ENCODE results near the gene PRTG.

The PRTG gene

DNA sequence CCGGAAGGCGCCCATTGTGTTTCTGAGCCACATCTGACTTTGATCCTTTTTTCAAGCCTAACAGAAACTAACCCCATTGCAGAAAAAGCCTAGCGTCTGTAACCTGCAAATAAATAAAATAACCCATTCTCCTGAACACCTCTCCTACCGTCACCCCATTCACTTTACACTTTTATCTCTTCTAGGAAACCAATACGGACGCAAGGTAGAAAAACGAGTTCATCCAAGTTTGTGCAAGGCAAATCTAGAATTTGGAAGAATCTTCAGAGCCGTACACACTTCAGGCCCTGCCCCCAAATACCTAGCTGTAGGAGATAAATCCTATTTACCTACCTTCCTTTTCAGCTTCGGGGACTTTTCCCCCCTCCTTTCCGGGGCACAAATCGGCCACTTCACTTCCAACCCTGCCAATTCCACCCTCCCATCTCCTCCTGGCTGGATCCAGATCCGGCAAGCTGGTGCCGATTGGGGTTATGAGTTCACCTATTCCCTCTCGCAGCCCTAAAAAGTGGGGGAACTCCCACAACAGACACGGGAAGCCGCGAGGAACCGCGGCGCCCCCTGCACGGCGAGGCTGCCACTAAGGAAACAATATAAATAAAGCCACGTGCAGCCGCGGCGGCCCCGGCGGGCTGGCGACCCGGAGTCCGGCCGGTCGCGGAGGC is 987 bp downstream of the PRTG start (continued):
- TF ChIP-seq, protein P1, sequence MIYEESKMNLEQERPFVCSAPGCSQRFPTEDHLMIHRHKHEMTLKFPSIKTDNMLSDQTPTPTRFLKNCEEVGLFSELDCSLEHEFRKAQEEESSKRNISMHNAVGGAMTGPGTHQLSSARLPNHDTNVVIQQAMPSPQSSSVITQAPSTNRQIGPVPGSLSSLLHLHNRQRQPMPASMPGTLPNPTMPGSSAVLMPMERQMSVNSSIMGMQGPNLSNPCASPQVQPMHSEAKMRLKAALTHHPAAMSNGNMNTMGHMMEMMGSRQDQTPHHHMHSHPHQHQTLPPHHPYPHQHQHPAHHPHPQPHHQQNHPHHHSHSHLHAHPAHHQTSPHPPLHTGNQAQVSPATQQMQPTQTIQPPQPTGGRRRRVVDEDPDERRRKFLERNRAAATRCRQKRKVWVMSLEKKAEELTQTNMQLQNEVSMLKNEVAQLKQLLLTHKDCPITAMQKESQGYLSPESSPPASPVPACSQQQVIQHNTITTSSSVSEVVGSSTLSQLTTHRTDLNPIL (CRISPR knock-in tag; IDR thresholded peaks at IDR 0.05; ENCODE audit: low read depth): no peak
- no peak for TF ChIP-seq OSR1 (CRISPR knock-in tag; IDR thresholded peaks at IDR 0.05)
- no peak for TF ChIP-seq ZFP30 (CRISPR knock-in tag; IDR thresholded peaks at IDR 0.05)
- TF ChIP-seq, protein P2, sequence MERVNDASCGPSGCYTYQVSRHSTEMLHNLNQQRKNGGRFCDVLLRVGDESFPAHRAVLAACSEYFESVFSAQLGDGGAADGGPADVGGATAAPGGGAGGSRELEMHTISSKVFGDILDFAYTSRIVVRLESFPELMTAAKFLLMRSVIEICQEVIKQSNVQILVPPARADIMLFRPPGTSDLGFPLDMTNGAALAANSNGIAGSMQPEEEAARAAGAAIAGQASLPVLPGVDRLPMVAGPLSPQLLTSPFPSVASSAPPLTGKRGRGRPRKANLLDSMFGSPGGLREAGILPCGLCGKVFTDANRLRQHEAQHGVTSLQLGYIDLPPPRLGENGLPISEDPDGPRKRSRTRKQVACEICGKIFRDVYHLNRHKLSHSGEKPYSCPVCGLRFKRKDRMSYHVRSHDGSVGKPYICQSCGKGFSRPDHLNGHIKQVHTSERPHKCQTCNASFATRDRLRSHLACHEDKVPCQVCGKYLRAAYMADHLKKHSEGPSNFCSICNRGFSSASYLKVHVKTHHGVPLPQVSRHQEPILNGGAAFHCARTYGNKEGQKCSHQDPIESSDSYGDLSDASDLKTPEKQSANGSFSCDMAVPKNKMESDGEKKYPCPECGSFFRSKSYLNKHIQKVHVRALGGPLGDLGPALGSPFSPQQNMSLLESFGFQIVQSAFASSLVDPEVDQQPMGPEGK (CRISPR knock-in tag; IDR thresholded peaks at IDR 0.05; ENCODE audit: borderline replicate concordance): no peak

DNA sequence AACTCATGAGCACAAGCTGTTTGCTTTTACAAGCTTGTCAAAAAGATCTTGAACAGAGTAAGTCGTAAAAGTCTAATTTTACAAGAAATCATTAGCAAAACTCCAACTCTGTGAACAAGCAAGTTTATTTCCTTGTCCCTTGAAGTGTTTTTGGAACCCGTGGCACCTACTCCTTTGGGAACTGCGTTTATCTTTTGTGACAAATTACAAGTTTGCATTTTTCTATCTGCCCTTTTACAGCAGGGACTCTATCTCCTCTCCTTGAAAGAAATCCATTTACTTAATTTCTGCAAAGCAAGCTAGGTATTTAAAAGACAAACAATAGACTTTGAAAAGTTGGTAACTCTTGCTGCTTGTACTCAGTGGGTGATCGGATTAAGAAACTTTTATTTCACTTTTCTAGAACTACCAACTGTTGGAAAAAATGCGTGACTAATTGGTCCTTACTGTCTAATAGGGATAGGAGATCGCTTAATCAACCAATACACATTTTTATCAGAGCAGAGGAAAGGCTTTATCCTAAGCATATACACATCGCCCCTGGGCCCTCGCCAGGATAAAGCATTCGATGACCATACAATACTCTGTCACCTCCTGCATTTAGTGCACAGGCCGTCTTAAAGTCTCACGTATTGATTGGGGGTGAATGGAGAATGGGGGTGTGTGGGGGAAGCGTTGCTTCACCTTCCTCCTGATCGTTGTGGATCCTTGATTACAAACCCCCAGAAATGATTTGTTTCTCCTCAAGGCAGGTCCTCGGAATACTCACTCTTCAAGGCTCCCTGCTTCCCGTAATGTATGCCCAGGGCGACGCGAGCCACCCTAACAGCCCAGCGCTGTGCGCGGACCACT is 1.7 kb downstream of the PRTG start:
- no peak for TF ChIP-seq RARB (CRISPR knock-in tag; IDR thresholded peaks at IDR 0.05)
- no peak for TF ChIP-seq BACH2 (CRISPR knock-in tag; IDR thresholded peaks at IDR 0.05; ENCODE audit: borderline replicate concordance)
- TF ChIP-seq, protein P3, sequence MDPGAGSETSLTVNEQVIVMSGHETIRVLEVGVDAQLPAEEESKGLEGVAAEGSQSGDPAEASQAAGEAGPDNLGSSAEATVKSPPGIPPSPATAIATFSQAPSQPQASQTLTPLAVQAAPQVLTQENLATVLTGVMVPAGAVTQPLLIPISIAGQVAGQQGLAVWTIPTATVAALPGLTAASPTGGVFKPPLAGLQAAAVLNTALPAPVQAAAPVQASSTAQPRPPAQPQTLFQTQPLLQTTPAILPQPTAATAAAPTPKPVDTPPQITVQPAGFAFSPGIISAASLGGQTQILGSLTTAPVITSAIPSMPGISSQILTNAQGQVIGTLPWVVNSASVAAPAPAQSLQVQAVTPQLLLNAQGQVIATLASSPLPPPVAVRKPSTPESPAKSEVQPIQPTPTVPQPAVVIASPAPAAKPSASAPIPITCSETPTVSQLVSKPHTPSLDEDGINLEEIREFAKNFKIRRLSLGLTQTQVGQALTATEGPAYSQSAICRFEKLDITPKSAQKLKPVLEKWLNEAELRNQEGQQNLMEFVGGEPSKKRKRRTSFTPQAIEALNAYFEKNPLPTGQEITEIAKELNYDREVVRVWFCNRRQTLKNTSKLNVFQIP (CRISPR knock-in tag; IDR thresholded peaks at IDR 0.05; ENCODE audit: borderline replicate concordance, low read depth): no peak
- TF ChIP-seq GLIS3 (CRISPR knock-in tag; IDR thresholded peaks at IDR 0.05): no peak

DNA sequence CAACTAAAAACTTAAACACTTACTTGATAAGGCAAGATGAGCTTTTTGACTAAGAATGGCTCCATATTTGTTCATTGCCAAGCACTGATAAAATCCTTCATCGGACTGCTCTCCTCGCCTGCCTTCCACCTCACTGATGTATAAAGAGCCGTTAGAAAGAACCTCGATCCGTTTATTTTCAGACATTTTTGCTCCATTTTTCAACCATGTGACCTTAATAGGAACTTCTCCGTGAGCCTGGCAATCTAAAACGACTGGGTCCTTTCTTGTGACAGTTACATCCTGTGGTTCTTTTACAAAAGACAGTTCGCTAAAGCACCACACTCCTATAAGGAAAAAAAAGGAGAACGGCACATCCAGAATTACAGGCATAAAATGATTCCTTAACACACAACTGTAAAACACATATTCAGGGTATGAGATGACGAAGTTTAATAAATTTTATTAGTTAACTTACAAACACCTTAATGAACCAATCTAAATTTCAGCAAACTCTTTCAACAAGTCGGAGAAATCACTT is 2.5 kb downstream of the PRTG start:
- no peak for TF ChIP-seq ZNF70 (CRISPR knock-in tag; IDR thresholded peaks at IDR 0.05)
- no peak for TF ChIP-seq ZFP30 (CRISPR knock-in tag; IDR thresholded peaks at IDR 0.05)
- TF ChIP-seq ARNTL (CRISPR knock-in tag; IDR thresholded peaks at IDR 0.05; ENCODE audit: borderline replicate concordance, low read depth): no peak
- TF ChIP-seq OSR1 (CRISPR knock-in tag; IDR thresholded peaks at IDR 0.05): no peak
- no peak for TF ChIP-seq BACH2 (CRISPR knock-in tag; IDR thresholded peaks at IDR 0.05; ENCODE audit: borderline replicate concordance)
- no peak for TF ChIP-seq CSDC2 (CRISPR knock-in tag; IDR thresholded peaks at IDR 0.05)
- no peak for TF ChIP-seq ZNF8 (CRISPR knock-in tag; IDR thresholded peaks at IDR 0.05)
- TF ChIP-seq ZC3H10 (CRISPR knock-in tag; IDR thresholded peaks at IDR 0.05): no peak
- no peak for TF ChIP-seq SNAI2 (CRISPR knock-in tag; IDR thresholded peaks at IDR 0.05)
- TF ChIP-seq ZNF565 (CRISPR knock-in tag; conservative IDR thresholded peaks at IDR 0.05; ENCODE audit: low read depth): no peak
- TF ChIP-seq, protein P1 (CRISPR knock-in tag; IDR thresholded peaks at IDR 0.05; ENCODE audit: low read depth): no peak
- TF ChIP-seq RARB (CRISPR knock-in tag; IDR thresholded peaks at IDR 0.05): no peak
- ATAC-seq: no peak

More for the DNA sequence above, 1.7 kb downstream of the PRTG start:
- peak; percentile 20 for ATAC-seq

DNA sequence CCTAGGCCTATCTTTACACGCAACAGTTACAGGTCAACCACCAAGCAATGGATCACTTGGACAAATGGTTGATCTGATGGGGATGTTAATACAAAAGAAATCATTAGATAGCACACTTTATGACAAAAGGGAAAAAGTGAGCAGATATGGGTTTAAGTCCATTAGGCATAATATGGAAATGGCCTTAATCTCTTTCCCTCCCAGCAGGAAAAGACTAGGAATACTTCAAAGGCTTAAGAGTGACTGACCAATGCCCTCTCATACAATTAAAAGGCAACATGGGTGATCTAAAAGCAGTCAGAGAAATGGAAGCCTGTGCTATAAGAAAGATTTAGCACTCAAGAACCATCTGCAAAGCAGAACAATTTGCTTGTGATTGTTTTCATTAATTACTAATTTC is 3.3 kb downstream of the PRTG start:
- ATAC-seq: no peak

More for the DNA sequence above, 3.3 kb downstream of the PRTG start:
- no peak for TF ChIP-seq SNAI2 (CRISPR knock-in tag; IDR thresholded peaks at IDR 0.05)
- no peak for TF ChIP-seq TOX (CRISPR knock-in tag; IDR thresholded peaks at IDR 0.05; ENCODE audit: borderline replicate concordance)
- no peak for TF ChIP-seq ESRRG (CRISPR knock-in tag; IDR thresholded peaks at IDR 0.05)
- TF ChIP-seq, protein P1 (CRISPR knock-in tag; IDR thresholded peaks at IDR 0.05; ENCODE audit: low read depth): no peak
- no peak for TF ChIP-seq ZC3H10 (CRISPR knock-in tag; IDR thresholded peaks at IDR 0.05)
- TF ChIP-seq BACH2 (CRISPR knock-in tag; IDR thresholded peaks at IDR 0.05; ENCODE audit: borderline replicate concordance): no peak
- TF ChIP-seq CSDC2 (CRISPR knock-in tag; IDR thresholded peaks at IDR 0.05): no peak
- TF ChIP-seq TCF4 (CRISPR knock-in tag; IDR thresholded peaks at IDR 0.05; ENCODE audit: borderline replicate concordance): no peak
